Measurements from ENCODE around the gene TIGD2.
A peak's percentile ranks its signal among the peaks of the same experiment; 100 is the strongest.

The TIGD2 gene

GRCh38 chr4:89110986-89111832 is at the start of gene TIGD2:
TIGD2 (plus strand) TSS chr4:89111533; CDS start chr4:89112975, 1,442 bp downstream.
- DNase-seq (ENCODE audit: low read depth) = peak; percentile 86
- peak within 1 kb of the TSS; percentile 71 for H3K4me3 ChIP-seq (ENCODE audit: low read depth, low read length)
- TF ChIP-seq MYC (IDR thresholded peaks at IDR 0.05; ENCODE audit: low read depth, low read length) (peak; percentile 47; the same call in 1 of the 2 replicates), MAX (IDR thresholded peaks at IDR 0.05; ENCODE audit: low read depth, low read length) (no peak), CTCF (IDR thresholded peaks at IDR 0.05; ENCODE audit: low read depth, low read length) (peak; percentile 37), POLR2A (IDR thresholded peaks at IDR 0.05; ENCODE audit: extremely low read depth, insufficient read length) (peak; percentile 53)

DNA sequence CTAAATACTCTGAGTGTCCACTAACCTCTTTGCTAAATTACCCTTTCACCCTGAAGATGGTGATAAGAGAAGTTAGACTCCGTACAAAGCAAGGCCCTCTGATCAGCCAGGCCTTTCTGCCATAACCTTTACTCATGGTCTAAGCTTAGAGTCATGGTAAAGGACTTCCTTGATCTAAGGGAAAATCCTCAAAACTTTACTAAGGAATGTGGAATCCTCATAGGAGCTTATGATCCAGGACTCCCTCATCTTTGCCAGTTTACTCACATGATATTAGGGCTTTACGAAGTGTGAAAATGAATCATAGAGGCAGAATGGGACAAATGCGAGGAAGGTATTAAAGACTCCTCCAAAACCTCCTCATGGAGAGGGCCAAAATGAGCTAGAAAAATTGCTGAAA is 46.5 kb upstream of the TIGD2 start:
- no peak for DNase-seq (ENCODE audit: low read depth)
- no peak overlapping the region for H3K4me3 ChIP-seq (ENCODE audit: low read depth, low read length)
- no peak for TF ChIP-seq POLR2A (IDR thresholded peaks at IDR 0.05; ENCODE audit: extremely low read depth, insufficient read length)
- TF ChIP-seq MAX (IDR thresholded peaks at IDR 0.05; ENCODE audit: low read depth, low read length) = no peak
- TF ChIP-seq CTCF (IDR thresholded peaks at IDR 0.05; ENCODE audit: low read depth, low read length) = no peak
- TF ChIP-seq MYC (IDR thresholded peaks at IDR 0.05; ENCODE audit: low read depth, low read length) = no peak

DNA sequence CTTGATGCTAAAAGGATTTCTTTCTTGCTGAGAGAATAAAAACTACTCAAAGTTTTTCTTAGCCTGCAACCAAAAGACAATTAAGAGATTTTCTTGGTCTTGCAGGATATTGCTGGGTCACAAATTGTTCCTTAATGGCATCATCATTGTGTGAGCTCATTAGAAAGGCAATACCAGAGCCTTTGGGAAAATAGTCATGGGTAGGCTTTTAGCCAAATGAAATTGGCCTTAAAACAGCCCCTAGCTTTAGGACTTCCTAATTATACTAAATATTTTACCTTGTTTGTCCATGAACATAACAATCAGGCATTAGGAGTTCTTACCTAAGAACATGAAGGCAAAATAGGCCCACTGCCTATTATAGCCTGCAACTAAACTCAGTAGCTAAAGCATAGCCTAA is 43.9 kb upstream of the TIGD2 start:
- H3K4me3 ChIP-seq (ENCODE audit: low read depth, low read length) = no peak overlapping the region
- no peak for TF ChIP-seq MAX (IDR thresholded peaks at IDR 0.05; ENCODE audit: low read depth, low read length)
- no peak for TF ChIP-seq POLR2A (IDR thresholded peaks at IDR 0.05; ENCODE audit: extremely low read depth, insufficient read length)
- no peak for TF ChIP-seq MYC (IDR thresholded peaks at IDR 0.05; ENCODE audit: low read depth, low read length)
- no peak for TF ChIP-seq CTCF (IDR thresholded peaks at IDR 0.05; ENCODE audit: low read depth, low read length)
- DNase-seq (ENCODE audit: low read depth) = no peak

- no peak overlapping the region for H3K4me3 ChIP-seq (ENCODE audit: low read depth, low read length)
- TF ChIP-seq CTCF (IDR thresholded peaks at IDR 0.05; ENCODE audit: low read depth, low read length) (no peak), POLR2A (IDR thresholded peaks at IDR 0.05; ENCODE audit: extremely low read depth, insufficient read length) (no peak), MAX (IDR thresholded peaks at IDR 0.05; ENCODE audit: low read depth, low read length) (no peak), MYC (IDR thresholded peaks at IDR 0.05; ENCODE audit: low read depth, low read length) (no peak)
- DNase-seq (ENCODE audit: low read depth) = no peak
These were observed 41.9 kb upstream of the TIGD2 start for GRCh38 chr4:89069481-89069880.

DNA sequence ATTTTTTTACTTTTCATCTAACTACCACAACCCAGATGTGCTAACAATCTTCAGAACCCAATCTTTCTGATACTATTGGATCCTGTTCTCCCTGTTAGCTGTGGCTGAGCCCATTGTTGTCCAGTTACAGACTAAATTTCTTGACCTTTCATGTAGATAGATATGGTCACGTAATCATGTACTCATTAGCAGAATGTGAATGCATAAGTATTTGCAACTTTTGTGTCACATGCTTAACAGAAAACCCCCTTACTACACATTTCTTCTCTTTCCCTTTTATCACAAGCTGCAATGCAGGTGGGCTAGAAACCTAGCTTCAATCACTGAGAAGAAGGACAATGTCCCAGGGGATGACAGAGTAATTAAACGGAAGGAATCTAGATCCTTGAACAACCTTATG is 41.3 kb upstream of the TIGD2 start:
- DNase-seq (ENCODE audit: low read depth) = no peak
- TF ChIP-seq CTCF (IDR thresholded peaks at IDR 0.05; ENCODE audit: low read depth, low read length) = no peak
- no peak for TF ChIP-seq MYC (IDR thresholded peaks at IDR 0.05; ENCODE audit: low read depth, low read length)
- no peak for TF ChIP-seq MAX (IDR thresholded peaks at IDR 0.05; ENCODE audit: low read depth, low read length)
- no peak for TF ChIP-seq POLR2A (IDR thresholded peaks at IDR 0.05; ENCODE audit: extremely low read depth, insufficient read length)
- H3K4me3 ChIP-seq (ENCODE audit: low read depth, low read length) = no peak overlapping the region
